ENCODE measurements around the gene EDDM13. TPM values are rescaled to one million over a fixed set of nuclear protein-coding genes. Genes with fewer than 3 reads are reported as not detected.

The EDDM13 gene
- total and polyA plus RNA-seq, 2 of the 13 experiments (the other 11 are each of a cell fraction or from before 2014, with no cell fraction given) = not detected

- TF ChIP-seq HBP1 (CRISPR knock-in tag; IDR thresholded peaks at IDR 0.05; ENCODE audit: low read depth) = peak; percentile 52; the same call in 1 of the 2 replicates
- no peak for TF ChIP-seq HMG20B (CRISPR knock-in tag; conservative IDR thresholded peaks at IDR 0.05)
- peak; percentile 80; the same call in 1 of the 2 replicates for TF ChIP-seq TGIF2 (CRISPR knock-in tag; IDR thresholded peaks at IDR 0.05)
- no peak for TF ChIP-seq KMT2A (CRISPR knock-in tag; IDR thresholded peaks at IDR 0.05)
- TF ChIP-seq ZNF251 (CRISPR knock-in tag; IDR thresholded peaks at IDR 0.05) = no peak
- no peak for TF ChIP-seq HIC2 (CRISPR knock-in tag; IDR thresholded peaks at IDR 0.05; ENCODE audit: low read depth)
- no peak for TF ChIP-seq TCF12 (IDR thresholded peaks at IDR 0.05)
- TF ChIP-seq TCF12 (CRISPR knock-in tag; IDR thresholded peaks at IDR 0.05) = no peak
- no peak for TF ChIP-seq TRIM24 (CRISPR knock-in tag; IDR thresholded peaks at IDR 0.05)
- TF ChIP-seq KAT8 (CRISPR knock-in tag; IDR thresholded peaks at IDR 0.05) = peak; percentile 84
- peak; percentile 38; the same call in 1 of the 2 replicates for TF ChIP-seq ZNF343 (CRISPR knock-in tag; IDR thresholded peaks at IDR 0.05)
- TF ChIP-seq NFKBIZ (CRISPR knock-in tag; IDR thresholded peaks at IDR 0.05) = no peak
- TF ChIP-seq POLR2G (IDR thresholded peaks at IDR 0.05; ENCODE audit: low read depth, low read length) = peak; percentile 72
- no peak for TF ChIP-seq MXI1 (IDR thresholded peaks at IDR 0.05; ENCODE audit: borderline replicate concordance, low read depth, low read length)
- TF ChIP-seq DRAP1 (CRISPR knock-in tag; IDR thresholded peaks at IDR 0.05) = no peak
- no peak for TF ChIP-seq TMF1 (CRISPR knock-in tag; IDR thresholded peaks at IDR 0.05; ENCODE audit: low read depth)
- TF ChIP-seq ZNF512B (CRISPR knock-in tag; IDR thresholded peaks at IDR 0.05; ENCODE audit: borderline replicate concordance) = no peak
- TF ChIP-seq ZNF788 (CRISPR knock-in tag; IDR thresholded peaks at IDR 0.05; ENCODE audit: borderline replicate concordance) = no peak; the same call in 1 of the 2 replicates
- no peak for TF ChIP-seq PTBP1 (IDR thresholded peaks at IDR 0.05; ENCODE audit: low read depth, low read length, poor library complexity, severe bottlenecking)
- no peak for TF ChIP-seq TBP (CRISPR knock-in tag; IDR thresholded peaks at IDR 0.05)
These were observed 42.0 kb downstream of the EDDM13 start, which contains the start of gene ZSCAN5A (continued) for GRCh38 chr19:56314381-56315076.
